Measurements from ENCODE around the gene IFNA2. TPM values are rescaled to one million over a fixed set of nuclear protein-coding genes. Genes with fewer than 3 reads are reported as not detected.

Gene IFNA2
- total RNA-seq, 2 donors from 2014 or later: not detected

GRCh38 chr9:21348430-21348970 lies 36.7 kb downstream of the IFNA2 start:
- Mint-ChIP-seq H3K9me3 (no peaks in the 10 kb centered on the region), H3K27me3 (peaks cover 36% of the 10 kb centered on the region)
- no peak for ATAC-seq (replicated peaks)

GRCh38 chr9:21340735-21341134 lies 44.5 kb downstream of the IFNA2 start:
- Mint-ChIP-seq H3K27ac (no peak overlapping the region), H3K27me3 (peaks cover 40% of the 10 kb centered on the region), H3K4me1 (peaks cover 6% of the 10 kb centered on the region), H3K4me3 (no peak overlapping the region), H3K36me3 (ENCODE audit: low read depth) (no peaks in the 10 kb centered on the region), H3K9me3 (no peaks in the 10 kb centered on the region)
- no peak for ATAC-seq (replicated peaks)

More at GRCh38 chr9:21348430-21348970, 36.7 kb downstream of the IFNA2 start:
- Mint-ChIP-seq H3K36me3 (ENCODE audit: low read depth) (no peaks in the 10 kb centered on the region), H3K4me1 (no peaks in the 10 kb centered on the region), H3K27ac (no peak overlapping the region), H3K4me3 (no peak overlapping the region)

GRCh38 chr9:21336457-21336856 lies 48.7 kb downstream of the IFNA2 start:
- Mint-ChIP-seq H3K36me3 (ENCODE audit: low read depth) (peaks cover 35% of the 10 kb centered on the region), H3K27ac (peak overlapping the region; percentile 94), H3K27me3 (peaks cover 10% of the 10 kb centered on the region), H3K9me3 (no peaks in the 10 kb centered on the region), H3K4me3 (peak overlapping the region; percentile 97), H3K4me1 (peaks cover 24% of the 10 kb centered on the region)
- no peak for ATAC-seq (replicated peaks)

GRCh38 chr9:21334701-21335632 lies 50.2 kb downstream of the IFNA2 start, which contains the start of gene KLHL9:
Gene KLHL9 (minus strand): TSS chr9:21335404. CDS start chr9:21334859, 545 bp downstream.
- Mint-ChIP-seq H3K4me1 (peaks cover 34% of the 10 kb centered on the region), H3K36me3 (ENCODE audit: low read depth) (peaks cover 49% of the 10 kb centered on the region), H3K27ac (peak within 1 kb of the TSS; percentile 94), H3K9me3 (no peaks in the 10 kb centered on the region), H3K4me3 (peak within 1 kb of the TSS; percentile 97), H3K27me3 (peaks cover 4% of the 10 kb centered on the region)
- peak; percentile 91 for ATAC-seq (replicated peaks)

Other genes starting within 250 kb of the IFNA2 start
- not detected for gene IFNW1, start 243.6 kb downstream of the IFNA2 start, total RNA-seq
- not detected for gene IFNA21, start 218.7 kb downstream of the IFNA2 start, total RNA-seq
- not detected for gene IFNA4, start 197.8 kb downstream of the IFNA2 start, total RNA-seq
- gene IFNA7, start 183.2 kb downstream of the IFNA2 start, total RNA-seq: not detected
- not detected for gene IFNA10, start 178.3 kb downstream of the IFNA2 start, total RNA-seq
- not detected for gene IFNA16, start 168.1 kb downstream of the IFNA2 start, total RNA-seq
- not detected for gene IFNA17, start 157.2 kb downstream of the IFNA2 start, total RNA-seq
- not detected for gene IFNA14, start 145.4 kb downstream of the IFNA2 start, total RNA-seq
- not detected for gene IFNA5, start 80.1 kb downstream of the IFNA2 start, total RNA-seq
- gene KLHL9, start 50.0 kb downstream of the IFNA2 start, total RNA-seq: 10 to 100 TPM; 10.5 to 13.7 TPM
- not detected for gene IFNA6, start 34.5 kb downstream of the IFNA2 start, total RNA-seq
- not detected for gene IFNA13, start 17.3 kb downstream of the IFNA2 start, total RNA-seq
- not detected for gene IFNA8, start 23.7 kb upstream of the IFNA2 start, total RNA-seq
- gene IFNA1, start 55.0 kb upstream of the IFNA2 start, total RNA-seq: not detected
- gene IFNE, start 96.9 kb upstream of the IFNA2 start, total RNA-seq: not detected